Caco-2 (cell line): ENCODE results near the gene CBARP. TPM values are rescaled to one million over a fixed set of nuclear protein-coding genes. Genes with fewer than 3 reads are reported as not detected.

Source experiments
- BruUV-seq: library from RNA; stranded (reverse); fragments of 400-500 nt; replicated peaks from 2 replicates; lab custom pipeline; 2021; lab: Mats Ljungman, UMichigan
- CTCF ChIA-PET: fragments of 300-600 bp; sonication (Branson Sonifier 250); formaldehyde crosslinking; loops from one replicate; lab custom pipeline; 2022; ENCODE audit warnings: antibody characterized with exemption; lab: Charles Lee
- POLR2A ChIA-PET: fragments of 300-600 bp; sonication (Branson Sonifier 250); formaldehyde crosslinking; loops from one replicate; lab custom pipeline; 2022; ENCODE audit warnings: antibody characterized with exemption; lab: Charles Lee
- DNase-seq, 2 experiments: peaks; one replicate each; pipeline versions ENCODE4 v3.0.0 to v3.0.0-alpha.2; 2020 to 2022
- H3K27me3 ChIP-seq: replicated peaks from 2 replicates; pipeline ENCODE4 v1.6.0; 2011; ENCODE audit warnings: low read length; ENCODE audit not compliant: control insufficient read depth, insufficient read depth
- H3K36me3 ChIP-seq: 2 replicates; pipeline ENCODE4 v1.5.1; 2011; ENCODE audit warnings: low read length; ENCODE audit not compliant: control insufficient read depth, insufficient read depth
- H3K4me1 ChIP-seq: fragments of 250-450 bp; sonication (Bioruptor Pico); 2 replicates; pipeline ENCODE4 v1.5.1; 2020; ENCODE audit warnings: mild to moderate bottlenecking
- H3K4me3 ChIP-seq: 2 replicates; pipeline ENCODE4 v1.5.1; 2011; ENCODE audit warnings: low read depth, mild to moderate bottlenecking, control low read depth, low read length
- H3K9me3 ChIP-seq: fragments of 250-450 bp; sonication (Bioruptor Pico); 2 replicates; pipeline ENCODE4 v1.5.1; 2020; ENCODE audit warnings: mild to moderate bottlenecking, moderate library complexity
- H3K27ac Mint-ChIP-seq: one replicate; pipeline ENCODE4 v1.8.0; 2022; ENCODE audit warnings: mixed read lengths; ENCODE audit not compliant: unreplicated experiment
- H3K27me3 Mint-ChIP-seq: one replicate; pipeline ENCODE4 v1.8.0; 2022; ENCODE audit warnings: mixed read lengths; ENCODE audit not compliant: insufficient read depth, unreplicated experiment
- H3K36me3 Mint-ChIP-seq: one replicate; pipeline ENCODE4 v1.8.0; 2022; ENCODE audit warnings: mild to moderate bottlenecking, mixed read lengths; ENCODE audit not compliant: insufficient read depth, unreplicated experiment
- H3K4me1 Mint-ChIP-seq: one replicate; pipeline ENCODE4 v1.8.0; 2022; ENCODE audit warnings: low read depth, mixed read lengths; ENCODE audit not compliant: unreplicated experiment
- H3K4me3 Mint-ChIP-seq: one replicate; pipeline ENCODE4 v1.8.0; 2022; ENCODE audit warnings: mild to moderate bottlenecking, moderate library complexity, mixed read lengths; ENCODE audit not compliant: unreplicated experiment
- H3K9me3 Mint-ChIP-seq: one replicate; pipeline ENCODE4 v1.8.0; 2022; ENCODE audit warnings: mixed read lengths; ENCODE audit not compliant: unreplicated experiment
- intact Hi-C: fragments of 100-400 bp; cut with micrococcal nuclease; formaldehyde crosslinking; loops from one replicate; pipeline ENCODE4 v1.10.0; 2022; ENCODE audit not compliant: unreplicated experiment
- total RNA-seq: library from RNA; stranded (reverse); gene quantifications from 2 replicates; pipeline ENCODE4 v1.2.3, GENCODE V29; 2022
- TF ChIP-seq, protein P1 (sequence below), 2 experiments: fragments of 200-600 bp in 1 of 2; IDR thresholded peaks; 1 replicate in 1 of 2; 2 replicates in 1 of 2; pipeline versions ENCODE4 v1.5.1 to v1.8.0; 2011 to 2022; ENCODE audit warnings: antibody characterized with exemption in 1 of 2, control low read depth in 1 of 2, inconsistent platforms in 1 of 2, low read depth in 1 of 2, low read length in 1 of 2, mild to moderate bottlenecking in 1 of 2, moderate library complexity in 1 of 2; ENCODE audit not compliant: insufficient read depth in 1 of 2, severe bottlenecking in 1 of 2, unreplicated experiment in 1 of 2

The CBARP gene
- total RNA-seq, 1 experiment from 2014 or later, result 7.3 TPM

DNA sequence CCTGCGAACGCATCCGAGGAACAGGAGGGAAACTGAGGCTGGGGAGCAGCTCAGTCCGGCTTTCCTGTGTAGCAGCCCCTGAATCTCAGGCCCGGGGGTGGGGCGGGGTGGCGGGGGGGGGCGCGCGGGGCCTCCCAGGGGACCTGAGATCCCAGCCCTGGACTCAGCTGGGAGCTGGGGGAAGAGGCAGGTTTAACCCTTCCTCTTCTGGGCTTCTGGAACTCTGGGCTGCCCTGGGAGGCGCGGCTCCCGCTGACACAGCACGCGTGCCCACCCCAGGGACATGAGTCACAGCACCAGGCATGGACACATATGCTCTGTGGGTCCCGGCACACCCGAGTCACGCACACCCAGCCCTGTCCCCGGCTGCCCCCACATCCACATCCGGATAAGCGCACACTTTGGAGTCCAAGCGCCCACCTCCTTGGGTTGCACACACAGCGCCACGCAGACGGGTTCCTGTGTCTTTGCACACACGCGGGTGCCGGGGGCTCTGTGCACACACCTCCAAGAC is 27.9 kb upstream of the CBARP start:
- ChIA-PET POLR2A (interaction anchor here (0.8 to 3.5 kb wide), 4 partner anchors 10 to 21 kb away, joined by 4 to 70 read pairs (median 20); partner anchors contain the start of genes FAM174C and MIDN), CTCF (interaction anchor here (0.7 to 5.4 kb wide), 6 partner anchors 12 to 200 kb away, joined by 4 to 440 read pairs (median 14); partner anchors contain the start of gene ATP5F1D)
- no TSS peak for BruUV-seq
- H3K27me3 Mint-ChIP-seq, result no peaks in the 10 kb centered on the region
- peak overlapping the region; percentile 97 for H3K27ac Mint-ChIP-seq
- TF ChIP-seq, protein P1, sequence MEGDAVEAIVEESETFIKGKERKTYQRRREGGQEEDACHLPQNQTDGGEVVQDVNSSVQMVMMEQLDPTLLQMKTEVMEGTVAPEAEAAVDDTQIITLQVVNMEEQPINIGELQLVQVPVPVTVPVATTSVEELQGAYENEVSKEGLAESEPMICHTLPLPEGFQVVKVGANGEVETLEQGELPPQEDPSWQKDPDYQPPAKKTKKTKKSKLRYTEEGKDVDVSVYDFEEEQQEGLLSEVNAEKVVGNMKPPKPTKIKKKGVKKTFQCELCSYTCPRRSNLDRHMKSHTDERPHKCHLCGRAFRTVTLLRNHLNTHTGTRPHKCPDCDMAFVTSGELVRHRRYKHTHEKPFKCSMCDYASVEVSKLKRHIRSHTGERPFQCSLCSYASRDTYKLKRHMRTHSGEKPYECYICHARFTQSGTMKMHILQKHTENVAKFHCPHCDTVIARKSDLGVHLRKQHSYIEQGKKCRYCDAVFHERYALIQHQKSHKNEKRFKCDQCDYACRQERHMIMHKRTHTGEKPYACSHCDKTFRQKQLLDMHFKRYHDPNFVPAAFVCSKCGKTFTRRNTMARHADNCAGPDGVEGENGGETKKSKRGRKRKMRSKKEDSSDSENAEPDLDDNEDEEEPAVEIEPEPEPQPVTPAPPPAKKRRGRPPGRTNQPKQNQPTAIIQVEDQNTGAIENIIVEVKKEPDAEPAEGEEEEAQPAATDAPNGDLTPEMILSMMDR (IDR thresholded peaks at IDR 0.05; ENCODE audit: insufficient read depth in 1 of 2, low read depth in 1 of 2, low read length in 1 of 2, severe bottlenecking in 1 of 2, unreplicated experiment in 1 of 2), result no peak
- DNase-seq, result peak in 1 of 2 experiments; percentile 59
- Histone ChIP-seq H3K27me3 (no peaks in the 10 kb centered on the region), H3K4me1 (peaks cover 58% of the 10 kb centered on the region), H3K36me3 (no peaks in the 10 kb centered on the region), H3K9me3 (no peaks in the 10 kb centered on the region), H3K4me3 (peak overlapping the region; percentile 58)
- no peaks in the 10 kb centered on the region for H3K9me3 Mint-ChIP-seq
- peak overlapping the region; percentile 79 for H3K4me3 Mint-ChIP-seq
- peaks cover 39% of the 10 kb centered on the region for H3K4me1 Mint-ChIP-seq
- peaks cover 70% of the 10 kb centered on the region for H3K36me3 Mint-ChIP-seq
- intact Hi-C loops, result loop anchor here (1.0 kb wide), 1 partner anchor 12 kb away; no protein-coding TSS in a partner anchor

DNA sequence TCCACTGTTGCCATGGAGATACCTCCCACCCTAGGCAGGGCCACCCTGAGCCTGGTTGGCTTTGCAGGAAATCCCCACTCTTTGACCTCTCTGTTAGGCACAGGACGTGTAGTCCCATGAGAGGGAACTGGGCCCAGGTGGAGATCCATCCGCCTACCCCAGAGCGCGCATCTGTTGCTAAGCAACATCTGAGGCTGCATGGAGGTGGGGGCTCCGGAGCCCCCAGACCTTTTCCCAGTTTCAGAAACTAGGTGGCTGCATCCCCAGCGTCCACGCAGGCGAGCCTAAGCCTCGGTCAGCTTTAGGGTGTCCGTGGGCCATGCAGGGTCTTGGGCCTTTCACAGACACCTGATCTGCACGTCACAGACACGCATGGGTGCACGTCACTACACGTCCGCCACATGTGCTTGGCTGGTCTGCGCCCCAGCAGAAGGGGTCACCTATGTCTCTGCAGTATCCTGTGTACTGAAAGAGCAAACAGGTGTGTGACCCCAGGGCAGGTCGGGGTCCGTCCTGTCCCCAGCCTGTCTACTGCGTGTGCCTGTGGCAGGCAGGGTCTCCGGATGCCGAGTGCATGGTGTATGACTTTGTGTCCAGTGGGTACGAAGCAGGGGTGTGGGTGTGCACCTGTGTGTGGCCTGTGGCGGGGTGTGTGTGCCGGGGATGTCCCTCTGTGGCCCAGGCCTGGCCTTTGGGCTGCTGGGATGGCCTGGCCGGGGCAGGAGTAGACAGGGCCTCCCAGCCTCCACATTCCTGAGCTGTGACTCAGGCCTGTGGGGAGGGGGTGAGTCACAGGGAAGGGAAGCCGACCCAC is 27.2 kb upstream of the CBARP start:
- Histone ChIP-seq H3K27me3 (no peaks in the 10 kb centered on the region), H3K4me1 (peaks cover 58% of the 10 kb centered on the region), H3K4me3 (peak overlapping the region; percentile 8), H3K36me3 (no peaks in the 10 kb centered on the region), H3K9me3 (no peaks in the 10 kb centered on the region)
- ChIA-PET CTCF (interaction anchor here (0.7 to 5.4 kb wide), 3 partner anchors 12 to 20 kb away, joined by 4 to 440 read pairs (median 37); no protein-coding TSS in a partner anchor), POLR2A (interaction anchor here (0.8 to 3.5 kb wide), 4 partner anchors 10 to 20 kb away, joined by 4 to 70 read pairs (median 20); partner anchors contain the start of genes FAM174C and MIDN)
- no peaks in the 10 kb centered on the region for H3K27me3 Mint-ChIP-seq
- peaks cover 70% of the 10 kb centered on the region for H3K36me3 Mint-ChIP-seq
- peak; percentile 91 to 92 for DNase-seq
- no peaks in the 10 kb centered on the region for H3K9me3 Mint-ChIP-seq
- H3K27ac Mint-ChIP-seq, result peak overlapping the region; percentile 97
- peak overlapping the region; percentile 79 for H3K4me3 Mint-ChIP-seq
- BruUV-seq, result TSS peak; percentile 12
- intact Hi-C loops, result no loop called here
- TF ChIP-seq, protein P1 (IDR thresholded peaks at IDR 0.05; ENCODE audit: insufficient read depth in 1 of 2, low read depth in 1 of 2, low read length in 1 of 2, severe bottlenecking in 1 of 2, unreplicated experiment in 1 of 2), result no peak
- H3K4me1 Mint-ChIP-seq, result peaks cover 35% of the 10 kb centered on the region

DNA sequence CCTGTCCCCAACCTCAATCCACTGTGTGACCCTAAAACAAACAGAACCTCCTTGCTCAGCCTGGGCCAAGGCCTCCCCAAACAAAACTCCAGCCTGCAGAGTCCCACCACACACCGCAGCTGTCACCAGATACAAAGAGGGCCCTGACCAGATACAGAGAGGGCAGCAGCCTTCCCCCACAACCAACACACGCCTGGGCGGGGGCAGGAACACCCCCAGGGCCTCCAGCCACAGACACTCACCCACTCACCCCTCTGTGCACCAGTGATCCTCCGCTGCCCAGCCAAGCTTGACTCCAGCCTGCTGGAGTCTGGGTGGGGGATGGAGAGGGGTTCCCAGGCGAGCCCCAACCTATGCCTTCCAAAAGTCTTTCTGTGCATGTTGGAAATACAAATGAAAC is 25.4 kb upstream of the CBARP start:
- Histone ChIP-seq H3K4me3 (no peak overlapping the region), H3K4me1 (peaks cover 64% of the 10 kb centered on the region), H3K9me3 (no peaks in the 10 kb centered on the region), H3K36me3 (no peaks in the 10 kb centered on the region), H3K27me3 (no peaks in the 10 kb centered on the region)
- Mint-ChIP-seq H3K4me3 (peak overlapping the region; percentile 78), H3K9me3 (no peaks in the 10 kb centered on the region), H3K27me3 (no peaks in the 10 kb centered on the region), H3K4me1 (peaks cover 25% of the 10 kb centered on the region), H3K36me3 (peaks cover 75% of the 10 kb centered on the region), H3K27ac (peak overlapping the region; percentile 98)
- intact Hi-C loops, result no loop called here
- ChIA-PET CTCF (interaction anchor here (0.5 to 5.2 kb wide), 3 partner anchors 19 to 199 kb away, joined by 3 to 41 read pairs (median 5); no protein-coding TSS in a partner anchor), POLR2A (no interaction called here)
- TF ChIP-seq, protein P1 (IDR thresholded peaks at IDR 0.05; ENCODE audit: insufficient read depth in 1 of 2, low read depth in 1 of 2, low read length in 1 of 2, severe bottlenecking in 1 of 2, unreplicated experiment in 1 of 2), result no peak
- DNase-seq, result no peak
- no TSS peak for BruUV-seq
